Thymus (tissue), 11 donors: ENCODE data around the gene GRID1. TPM values are rescaled to one million over a fixed set of nuclear protein-coding genes. Genes with fewer than 3 reads are reported as not detected.
"Not testable (repeated sequence)": the region's sequence is repeated elsewhere in the genome, so short reads cannot be mapped to it uniquely, and the experiment has no call there.

Experiments used
- DNase-seq, 9 donors: peaks; one replicate each; pipeline ENCODE4 v3.0.0-alpha.2; 2013; ENCODE audit warnings: low spot score in 9 of 9, low read depth in 6 of 9, missing footprints in 1 of 9
- H3K27ac ChIP-seq, 2 donors: one replicate each; pipeline ENCODE4 v1.5.1; 2013; ENCODE audit warnings: control low read depth in 1 of 2, low read depth in 1 of 2, low read length in 1 of 2, mild to moderate bottlenecking in 1 of 2, moderate library complexity in 1 of 2
- H3K27me3 ChIP-seq, 2 donors: one replicate each; pipeline ENCODE4 v1.5.1; 2013; ENCODE audit warnings: low read length in 1 of 2; ENCODE audit not compliant: control insufficient read depth in 2 of 2, insufficient read depth in 1 of 2
- H3K36me3 ChIP-seq, 2 donors: one replicate each; pipeline ENCODE4 v1.5.1; 2013; ENCODE audit warnings: low read length in 1 of 2, mild to moderate bottlenecking in 1 of 2, moderate library complexity in 1 of 2; ENCODE audit not compliant: control insufficient read depth in 2 of 2, insufficient read depth in 2 of 2
- H3K4me1 ChIP-seq, 2 donors: one replicate each; pipeline ENCODE4 v1.5.1; 2013; ENCODE audit warnings: low read length in 2 of 2; ENCODE audit not compliant: control insufficient read depth in 2 of 2, insufficient read depth in 2 of 2
- H3K4me3 ChIP-seq, 2 donors: one replicate each; pipeline ENCODE4 v1.5.1; 2013; ENCODE audit warnings: low read length in 2 of 2, control low read depth in 1 of 2, mild to moderate bottlenecking in 1 of 2
- H3K9me3 ChIP-seq, 2 donors: one replicate each; pipeline ENCODE4 v1.5.1; 2013; ENCODE audit warnings: low read length in 1 of 2, mild to moderate bottlenecking in 1 of 2; ENCODE audit not compliant: control insufficient read depth in 2 of 2, insufficient read depth in 1 of 2
- WGBS: extraction: QIAGEN DNeasy Blood & Tissue Kit; methylation state at CpG from one replicate; pipeline ENCODE4 v1.1.7; 2013; 5-methylcytosine and 5-hydroxymethylcytosine counted together
- polyA plus RNA-seq: library from polyadenylated mRNA; stranded (reverse); fragments of 200-250 nt; gene quantifications from one replicate; pipeline ENCODE4 v1.2.3, GENCODE V29; 2013
- total RNA-seq: library from RNA; stranded (reverse); fragments of 120-200 nt; gene quantifications from one replicate; pipeline ENCODE4 v1.2.4, GENCODE V29; 2013
- donor health status: healthy.

Gene GRID1
- total and polyA plus RNA-seq, 2 donors, result 0.33 to 0.46 TPM

DNA sequence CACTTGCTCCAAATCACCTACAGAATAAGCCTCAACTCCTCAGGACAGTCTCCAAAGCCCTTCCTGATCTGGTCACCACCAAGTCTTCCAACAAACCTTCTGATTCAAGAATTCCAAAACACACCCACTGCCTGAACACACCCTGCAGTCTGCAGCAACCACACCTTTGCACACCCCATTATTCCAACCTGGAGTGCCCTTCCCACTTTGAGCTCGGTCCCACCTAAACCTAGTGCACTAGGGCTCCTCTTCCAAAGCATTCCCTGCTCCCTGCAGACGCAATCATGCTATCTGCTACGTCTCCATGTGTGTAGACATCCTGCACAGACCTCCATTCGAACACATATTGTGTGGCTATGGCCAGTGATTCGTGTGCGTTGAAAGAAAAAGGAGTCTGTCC, 289.3 kb downstream of the GRID1 start:
- Histone ChIP-seq H3K27me3 (no peaks in the 10 kb centered on the region), H3K9me3 (no peaks in the 10 kb centered on the region), H3K36me3 (no peaks in the 10 kb centered on the region), H3K27ac (no peak overlapping the region), H3K4me3 (no peak overlapping the region), H3K4me1 (no peaks in the 10 kb centered on the region)
- 93% methylated on average over 6 of the region's 6 CpGs for WGBS
- no peak for DNase-seq

DNA sequence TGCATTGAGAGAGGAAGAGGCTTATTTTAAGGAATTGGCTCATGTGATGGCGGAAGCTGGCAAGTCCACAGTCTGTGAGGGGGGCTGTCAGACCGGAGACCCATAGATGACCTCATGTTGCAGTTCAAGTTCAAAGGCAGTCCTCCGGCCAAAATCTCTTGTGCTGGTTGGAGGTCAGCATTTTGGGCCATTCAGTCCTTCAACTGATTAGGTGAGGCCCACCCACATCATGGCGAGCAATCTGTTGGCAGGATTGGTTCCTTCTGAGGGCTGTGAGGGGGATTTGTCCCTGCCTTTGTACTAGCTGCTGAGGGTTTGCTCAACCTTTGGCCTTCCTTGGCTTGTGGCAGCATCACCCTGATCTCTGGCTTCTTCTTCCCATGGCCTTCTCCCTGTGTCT, 290.1 kb downstream of the GRID1 start:
- not testable (repeated sequence) for H3K9me3 ChIP-seq, H3K27me3 ChIP-seq, DNase-seq, H3K36me3 ChIP-seq, H3K27ac ChIP-seq, H3K4me1 ChIP-seq, H3K4me3 ChIP-seq
- WGBS, result 97% methylated on average over 4 of the region's 4 CpGs

DNA sequence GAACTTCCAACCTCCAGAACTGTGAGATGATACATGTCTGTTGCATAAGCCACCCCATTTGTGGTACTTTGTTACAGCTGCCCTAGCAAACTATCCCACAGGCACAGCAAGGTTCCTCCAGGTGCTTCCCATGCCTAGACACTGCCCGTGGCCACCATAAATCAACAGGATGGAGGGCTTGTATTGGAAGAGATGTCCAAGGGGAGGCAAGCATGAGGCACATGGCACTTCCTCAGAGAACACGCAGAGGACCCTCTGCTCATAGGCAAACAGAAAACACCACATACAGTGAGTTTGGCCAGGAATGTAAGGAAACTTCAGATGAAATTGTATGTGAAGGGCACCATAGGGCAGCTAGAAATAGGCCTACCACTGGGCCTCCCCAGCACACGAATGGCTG, 291.1 kb downstream of the GRID1 start:
- Histone ChIP-seq H3K36me3 (no peaks in the 10 kb centered on the region), H3K27ac (no peak overlapping the region), H3K4me1 (no peaks in the 10 kb centered on the region), H3K4me3 (no peak overlapping the region), H3K9me3 (no peaks in the 10 kb centered on the region), H3K27me3 (no peaks in the 10 kb centered on the region)
- 70% methylated on average over 3 of the region's 3 CpGs for WGBS
- no peak for DNase-seq

DNA sequence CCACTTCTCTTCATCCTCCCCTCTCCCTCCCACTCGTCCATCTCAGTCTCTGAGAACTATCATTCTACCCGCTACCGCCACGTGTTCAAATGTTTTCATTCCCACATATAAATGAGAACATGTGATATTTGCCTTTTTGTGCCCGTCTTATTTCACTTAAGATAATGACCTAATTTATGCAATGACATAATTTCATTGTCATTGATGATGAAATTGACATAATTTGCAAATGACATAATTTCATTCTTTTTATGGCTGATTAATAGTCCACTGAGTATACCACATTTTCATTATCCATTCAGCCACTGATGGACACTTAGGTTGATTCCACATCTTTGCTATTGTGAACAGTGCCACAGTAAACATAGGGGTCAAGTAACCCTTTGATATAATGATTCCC, 292.3 kb downstream of the GRID1 start:
- 94% methylated on average over 5 of the region's 5 CpGs for WGBS
- Histone ChIP-seq H3K27ac (no peak overlapping the region), H3K36me3 (no peaks in the 10 kb centered on the region), H3K27me3 (no peaks in the 10 kb centered on the region), H3K4me3 (no peak overlapping the region), H3K9me3 (no peaks in the 10 kb centered on the region), H3K4me1 (no peaks in the 10 kb centered on the region)
- no peak for DNase-seq

DNA sequence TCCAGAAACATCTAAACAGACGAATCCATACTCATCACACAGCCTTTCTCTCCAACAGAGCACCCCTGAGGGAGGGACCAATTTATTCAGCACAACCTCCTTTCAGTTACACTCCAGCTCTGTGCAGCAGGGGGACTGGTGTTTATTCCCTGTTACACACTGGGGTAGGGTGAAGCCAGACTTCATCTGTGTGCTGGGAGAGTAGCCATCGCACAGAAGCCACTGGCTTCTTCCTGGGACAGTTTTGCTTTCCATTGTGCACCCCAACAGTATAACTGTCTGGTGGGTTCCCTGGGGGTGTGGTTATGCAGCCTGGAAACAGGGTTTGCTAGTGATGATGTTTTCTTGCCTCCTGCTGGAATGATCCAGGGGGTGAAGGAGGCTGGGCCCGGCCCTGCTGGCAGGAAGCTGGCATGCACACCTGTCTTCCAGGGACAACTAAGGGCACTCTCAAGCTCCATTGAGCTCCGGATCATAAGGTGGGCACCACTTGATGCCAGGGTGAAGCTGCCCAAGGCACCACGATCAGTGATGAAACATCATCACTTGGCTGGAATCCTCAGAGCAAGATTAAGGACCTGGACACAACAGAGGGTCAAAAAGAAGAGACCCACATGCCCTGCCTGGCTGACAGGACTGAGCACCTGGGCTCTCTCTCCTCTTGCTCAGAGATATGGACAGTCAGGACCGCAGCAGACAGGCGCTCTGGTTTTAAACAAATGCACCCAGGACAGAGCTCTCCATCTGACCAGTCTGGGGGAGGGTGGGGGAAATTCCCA, 293.2 kb downstream of the GRID1 start:
- H3K27ac ChIP-seq, result no peak overlapping the region
- 87% methylated on average over 7 of the region's 7 CpGs for WGBS

DNA sequence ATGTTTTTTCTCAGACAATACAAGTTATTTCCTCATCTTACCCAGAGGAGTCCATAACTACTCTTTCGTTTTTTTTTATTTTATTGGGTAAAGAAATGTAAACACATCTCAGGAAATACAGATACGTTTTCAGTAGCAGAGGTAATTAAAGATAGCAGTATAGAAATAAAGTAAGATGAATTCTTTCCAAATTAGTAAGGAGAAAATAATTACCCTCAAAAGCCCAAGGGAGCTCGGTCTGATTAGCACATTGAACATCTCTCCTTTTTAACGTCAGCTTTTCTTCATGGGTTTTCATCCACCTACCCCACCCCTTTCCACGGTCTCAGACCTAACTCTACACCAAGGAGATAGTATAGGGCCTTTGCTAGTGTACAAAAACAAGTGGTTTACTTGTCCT, 294.2 kb downstream of the GRID1 start:
- no peaks in the 10 kb centered on the region for H3K4me1 ChIP-seq
- H3K4me3 ChIP-seq, result no peak overlapping the region
- DNase-seq, result no peak
- no peaks in the 10 kb centered on the region for H3K27me3 ChIP-seq
- 79% methylated on average over 5 of the region's 5 CpGs for WGBS
- no peaks in the 10 kb centered on the region for H3K36me3 ChIP-seq
- no peaks in the 10 kb centered on the region for H3K9me3 ChIP-seq
- no peak overlapping the region for H3K27ac ChIP-seq

More for the DNA sequence above, 293.2 kb downstream of the GRID1 start:
- H3K36me3 ChIP-seq, result no peaks in the 10 kb centered on the region
- no peak overlapping the region for H3K4me3 ChIP-seq
- H3K4me1 ChIP-seq, result no peaks in the 10 kb centered on the region
- no peaks in the 10 kb centered on the region for H3K9me3 ChIP-seq
- DNase-seq, result no peak
- no peaks in the 10 kb centered on the region for H3K27me3 ChIP-seq

DNA sequence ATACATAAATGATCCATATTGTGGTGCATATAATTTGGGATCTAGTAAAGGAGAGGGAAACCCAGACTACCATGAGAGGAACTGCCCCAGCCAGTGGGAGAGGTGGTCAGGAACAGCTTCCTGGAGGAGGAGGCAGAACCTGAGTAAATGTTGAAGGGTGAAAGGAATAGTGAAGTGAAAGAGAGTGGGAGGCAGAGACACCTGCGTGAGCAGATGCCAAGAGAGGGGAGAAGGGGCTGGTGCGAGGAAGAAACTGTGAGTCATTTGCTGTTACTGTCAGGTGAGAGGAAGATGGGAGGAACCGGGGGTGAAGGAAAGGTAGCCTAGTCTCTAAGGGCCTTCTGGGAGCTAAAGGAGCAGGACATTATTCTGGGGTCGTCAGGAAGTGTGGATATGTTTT, 294.8 kb downstream of the GRID1 start:
- Histone ChIP-seq H3K27ac (no peak overlapping the region), H3K4me3 (no peak overlapping the region), H3K9me3 (no peaks in the 10 kb centered on the region), H3K27me3 (no peaks in the 10 kb centered on the region), H3K4me1 (no peaks in the 10 kb centered on the region), H3K36me3 (no peaks in the 10 kb centered on the region)
- DNase-seq, result no peak
- 73% methylated on average over 4 of the region's 4 CpGs for WGBS

DNA sequence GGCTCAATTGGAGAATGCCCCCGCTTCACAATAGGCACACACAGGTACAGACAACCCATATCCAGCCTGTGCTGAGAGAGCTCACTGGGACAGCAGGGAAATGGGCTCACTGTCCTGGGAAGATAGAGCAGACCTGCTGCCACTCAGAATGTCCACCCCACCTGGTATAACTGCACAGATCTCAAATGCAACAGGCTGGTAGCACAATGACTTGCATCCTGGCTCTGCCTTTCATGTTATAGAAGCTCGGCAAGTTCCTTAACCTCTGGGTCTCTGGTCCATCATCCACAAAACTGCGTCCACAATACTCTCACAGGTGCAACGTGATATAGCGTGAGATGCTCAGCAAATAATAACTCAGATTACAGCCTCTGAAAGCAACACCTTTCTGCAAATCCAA, 295.4 kb downstream of the GRID1 start:
- DNase-seq, result no peak
- Histone ChIP-seq H3K36me3 (no peaks in the 10 kb centered on the region), H3K27me3 (no peaks in the 10 kb centered on the region), H3K4me1 (no peaks in the 10 kb centered on the region), H3K9me3 (no peaks in the 10 kb centered on the region), H3K27ac (no peak overlapping the region), H3K4me3 (no peak overlapping the region)
- WGBS, result 86% methylated on average over 5 of the region's 5 CpGs

DNA sequence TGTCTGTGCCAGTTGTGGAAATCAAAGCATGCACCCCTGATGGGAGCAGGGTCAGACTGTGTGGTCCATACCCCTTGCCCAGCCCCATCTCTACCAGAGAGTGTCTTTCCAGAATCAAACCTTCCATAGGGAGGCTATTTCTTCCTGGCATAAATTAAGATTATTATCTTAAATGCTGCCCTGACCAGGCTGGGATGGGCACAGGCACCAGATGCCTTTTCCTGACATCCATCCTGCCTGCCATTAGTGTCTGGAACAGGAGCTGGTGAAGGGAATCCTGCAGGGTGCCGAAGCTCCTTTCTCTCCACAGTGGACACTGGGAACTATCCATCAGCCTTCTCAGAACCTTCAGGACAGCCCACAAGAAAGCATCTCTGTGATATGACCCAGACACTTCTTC, 296.3 kb downstream of the GRID1 start:
- no peaks in the 10 kb centered on the region for H3K4me1 ChIP-seq
- H3K4me3 ChIP-seq, result no peak overlapping the region
- no peaks in the 10 kb centered on the region for H3K36me3 ChIP-seq
- no peaks in the 10 kb centered on the region for H3K9me3 ChIP-seq
- H3K27me3 ChIP-seq, result no peaks in the 10 kb centered on the region
- WGBS, result 100% methylated on average over 1 of the region's 1 CpG
- no peak overlapping the region for H3K27ac ChIP-seq
- no peak for DNase-seq
